ENCODE data around the gene AKR1C1. TPM values are rescaled to one million over a fixed set of nuclear protein-coding genes. Genes with fewer than 3 reads are reported as not detected.
"Not testable (repeated sequence)": the region's sequence is repeated elsewhere in the genome, so short reads cannot be mapped to it uniquely, and the experiment has no call there.

AKR1C1 gene
- total RNA-seq = 0.97 and 1.3 TPM in 2 replicates

GRCh38 chr10:4962876-4963814 is at the start of gene AKR1C1:
AKR1C1 (plus strand) TSS chr10:4963415; CDS start chr10:4963445, 30 bp downstream.
- H3K27ac Mint-ChIP-seq; intact Hi-C loops (cut with micrococcal nuclease); H3K9me3 Mint-ChIP-seq; H3K27me3 Mint-ChIP-seq (ENCODE audit: low read depth); H3K4me3 Mint-ChIP-seq (ENCODE audit: low read depth); DNase-seq (ENCODE audit: low spot score); H3K36me3 Mint-ChIP-seq (ENCODE audit: low read depth); H3K4me1 Mint-ChIP-seq (ENCODE audit: low read depth): not testable (repeated sequence)

DNA sequence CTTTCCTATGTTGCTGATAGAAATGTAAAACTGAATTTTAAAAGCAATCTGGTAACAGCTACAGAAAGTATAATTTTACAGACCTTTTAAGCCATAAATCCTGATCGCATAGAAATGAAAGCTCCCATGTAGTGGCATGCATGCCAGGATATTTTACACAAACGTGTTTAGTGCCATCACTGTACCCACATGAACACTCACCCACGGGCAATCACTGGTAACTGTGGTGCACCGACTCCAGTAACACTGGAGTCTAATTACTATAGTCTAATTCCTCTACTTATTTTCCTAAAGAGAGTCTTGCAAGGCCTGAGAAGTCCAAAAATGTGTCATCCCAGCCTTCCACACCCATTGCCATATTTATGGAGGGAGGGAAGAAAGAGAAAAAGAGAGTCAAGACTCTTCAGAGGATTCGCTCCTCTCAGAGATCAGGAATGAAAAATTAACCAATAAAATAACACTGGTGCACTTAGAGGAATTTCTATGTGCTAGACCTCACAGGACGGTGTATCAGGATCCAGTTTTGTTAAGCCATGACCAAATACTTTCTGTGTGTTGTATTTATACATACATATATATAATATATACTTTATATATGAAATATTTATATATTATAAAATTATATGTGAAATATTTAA is 48.9 kb upstream of the AKR1C1 start:
- no peak for DNase-seq (ENCODE audit: low spot score)
- no peaks in the 10 kb centered on the region for H3K4me1 Mint-ChIP-seq (ENCODE audit: low read depth)
- no peaks in the 10 kb centered on the region for H3K36me3 Mint-ChIP-seq (ENCODE audit: low read depth)
- H3K27ac Mint-ChIP-seq = no peak overlapping the region
- H3K27me3 Mint-ChIP-seq (ENCODE audit: low read depth) = no peaks in the 10 kb centered on the region
- intact Hi-C loops (cut with micrococcal nuclease) = no loop called here
- no peaks in the 10 kb centered on the region for H3K9me3 Mint-ChIP-seq
- no peak overlapping the region for H3K4me3 Mint-ChIP-seq (ENCODE audit: low read depth)

DNA sequence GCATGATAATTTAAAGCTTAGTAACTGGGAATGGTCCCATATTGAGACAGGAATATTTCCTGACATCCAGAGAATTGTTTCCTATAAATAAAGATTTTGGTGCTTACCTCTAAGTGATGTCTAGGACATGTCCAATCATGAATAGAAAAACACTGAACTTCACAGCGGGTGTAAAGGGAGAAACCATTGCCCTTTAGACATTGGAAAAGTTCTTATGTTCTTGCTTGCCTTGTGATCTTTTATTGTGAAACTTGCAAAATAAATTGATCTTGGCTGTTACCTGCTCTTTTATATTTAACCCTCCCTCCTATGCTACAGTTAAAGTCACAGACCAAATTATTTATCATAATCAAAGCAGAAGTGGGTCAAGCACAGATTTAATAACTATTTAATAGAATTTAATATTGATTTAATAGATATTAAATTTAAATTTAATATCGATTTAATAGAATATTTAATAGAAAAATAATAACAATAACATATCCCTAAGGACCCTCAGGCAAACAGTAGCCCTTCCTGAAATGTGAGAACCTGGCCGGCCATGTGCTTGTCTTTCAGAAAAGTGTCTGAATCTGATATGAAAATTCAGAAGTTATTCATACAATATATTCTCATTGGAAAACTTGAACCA is 47.0 kb upstream of the AKR1C1 start:
- intact Hi-C loops (cut with micrococcal nuclease) = no loop called here
- no peaks in the 10 kb centered on the region for H3K27me3 Mint-ChIP-seq (ENCODE audit: low read depth)
- H3K4me1 Mint-ChIP-seq (ENCODE audit: low read depth) = no peaks in the 10 kb centered on the region
- no peak for DNase-seq (ENCODE audit: low spot score)
- H3K9me3 Mint-ChIP-seq = no peaks in the 10 kb centered on the region
- H3K36me3 Mint-ChIP-seq (ENCODE audit: low read depth) = no peaks in the 10 kb centered on the region
- H3K27ac Mint-ChIP-seq = no peak overlapping the region
- H3K4me3 Mint-ChIP-seq (ENCODE audit: low read depth) = no peak overlapping the region

GRCh38 chr10:4918236-4918635 is 45.0 kb upstream of the AKR1C1 start:
- Mint-ChIP-seq H3K27me3 (ENCODE audit: low read depth) (no peaks in the 10 kb centered on the region), H3K4me3 (ENCODE audit: low read depth) (no peak overlapping the region), H3K4me1 (ENCODE audit: low read depth) (no peaks in the 10 kb centered on the region), H3K9me3 (no peaks in the 10 kb centered on the region), H3K36me3 (ENCODE audit: low read depth) (no peaks in the 10 kb centered on the region), H3K27ac (no peak overlapping the region)
- intact Hi-C loops (cut with micrococcal nuclease) = no loop called here
- no peak for DNase-seq (ENCODE audit: low spot score)

GRCh38 chr10:4924482-4924881 is 38.7 kb upstream of the AKR1C1 start:
- intact Hi-C loops (cut with micrococcal nuclease) = not testable (repeated sequence)

GRCh38 chr10:4926400-4926799 is 36.8 kb upstream of the AKR1C1 start:
- Mint-ChIP-seq H3K27me3 (ENCODE audit: low read depth) (no peaks in the 10 kb centered on the region), H3K4me3 (ENCODE audit: low read depth) (no peak overlapping the region), H3K27ac (no peak overlapping the region), H3K4me1 (ENCODE audit: low read depth) (no peaks in the 10 kb centered on the region), H3K9me3 (peaks cover 21% of the 10 kb centered on the region), H3K36me3 (ENCODE audit: low read depth) (no peaks in the 10 kb centered on the region)
- intact Hi-C loops (cut with micrococcal nuclease) = no loop called here
- no peak for DNase-seq (ENCODE audit: low spot score)

More at GRCh38 chr10:4924482-4924881, 38.7 kb upstream of the AKR1C1 start:
- not testable (repeated sequence) for H3K4me1 Mint-ChIP-seq (ENCODE audit: low read depth); H3K4me3 Mint-ChIP-seq (ENCODE audit: low read depth); DNase-seq (ENCODE audit: low spot score); H3K27ac Mint-ChIP-seq; H3K36me3 Mint-ChIP-seq (ENCODE audit: low read depth); H3K27me3 Mint-ChIP-seq (ENCODE audit: low read depth)
- peaks cover 17% of the 10 kb centered on the region for H3K9me3 Mint-ChIP-seq

DNA sequence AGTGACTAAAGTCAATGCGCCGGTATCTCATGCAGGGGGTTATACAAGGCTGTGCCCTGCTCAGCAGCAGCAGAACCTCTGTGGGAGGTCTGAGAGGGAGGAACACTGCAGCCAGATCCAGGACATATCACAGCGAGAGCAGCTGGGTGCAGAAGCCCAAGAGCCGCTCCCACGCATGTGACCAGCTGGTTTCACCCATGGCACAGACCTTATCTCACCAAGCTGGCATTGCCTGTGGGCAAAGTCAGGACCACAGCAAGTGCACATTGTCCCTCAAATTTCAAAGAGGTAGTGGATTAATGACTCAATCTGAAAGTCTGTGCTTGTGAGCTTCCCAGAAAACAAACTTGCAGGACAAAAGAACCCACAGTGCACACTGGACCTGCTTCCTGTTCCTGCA is 31.6 kb upstream of the AKR1C1 start:
- H3K36me3 Mint-ChIP-seq (ENCODE audit: low read depth) = no peaks in the 10 kb centered on the region
- H3K4me1 Mint-ChIP-seq (ENCODE audit: low read depth) = no peaks in the 10 kb centered on the region
- no peak overlapping the region for H3K4me3 Mint-ChIP-seq (ENCODE audit: low read depth)
- peaks cover 12% of the 10 kb centered on the region for H3K9me3 Mint-ChIP-seq
- intact Hi-C loops (cut with micrococcal nuclease) = no loop called here
- no peak overlapping the region for H3K27ac Mint-ChIP-seq
- DNase-seq (ENCODE audit: low spot score) = no peak
- H3K27me3 Mint-ChIP-seq (ENCODE audit: low read depth) = no peaks in the 10 kb centered on the region

DNA sequence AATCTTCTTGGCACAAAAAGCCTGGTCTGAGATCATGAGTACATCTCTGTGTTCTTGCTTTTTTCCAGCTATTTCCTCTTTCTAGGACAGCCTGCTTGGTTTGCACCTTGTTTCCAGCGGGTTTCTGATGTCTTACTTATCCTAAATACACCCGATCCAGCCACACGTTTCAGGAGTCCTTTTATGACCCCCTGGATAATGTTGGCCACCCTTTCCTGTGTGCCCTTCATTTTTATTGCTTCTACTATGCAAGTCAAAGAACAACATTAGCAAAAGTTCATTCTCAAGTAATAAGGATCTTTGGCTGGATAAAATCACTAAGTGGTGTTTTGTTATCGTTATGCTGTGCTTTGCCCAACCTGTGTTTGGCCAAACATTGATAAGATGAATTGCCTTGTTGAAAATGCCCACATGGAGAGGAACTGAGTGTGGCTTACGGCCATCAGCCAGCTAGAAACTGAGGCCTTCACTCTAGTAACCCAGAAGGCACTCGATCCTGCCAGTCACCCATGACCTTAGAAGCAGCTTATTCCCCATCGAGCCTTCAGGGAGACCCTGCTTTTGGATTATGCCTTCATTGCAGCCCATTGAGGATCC is 28.7 kb upstream of the AKR1C1 start:
- no peaks in the 10 kb centered on the region for H3K27me3 Mint-ChIP-seq (ENCODE audit: low read depth)
- peaks cover 4% of the 10 kb centered on the region for H3K9me3 Mint-ChIP-seq
- H3K36me3 Mint-ChIP-seq (ENCODE audit: low read depth) = no peaks in the 10 kb centered on the region
- no peak overlapping the region for H3K27ac Mint-ChIP-seq
- intact Hi-C loops (cut with micrococcal nuclease) = no loop called here
- no peaks in the 10 kb centered on the region for H3K4me1 Mint-ChIP-seq (ENCODE audit: low read depth)
- no peak overlapping the region for H3K4me3 Mint-ChIP-seq (ENCODE audit: low read depth)
- no peak for DNase-seq (ENCODE audit: low spot score)

DNA sequence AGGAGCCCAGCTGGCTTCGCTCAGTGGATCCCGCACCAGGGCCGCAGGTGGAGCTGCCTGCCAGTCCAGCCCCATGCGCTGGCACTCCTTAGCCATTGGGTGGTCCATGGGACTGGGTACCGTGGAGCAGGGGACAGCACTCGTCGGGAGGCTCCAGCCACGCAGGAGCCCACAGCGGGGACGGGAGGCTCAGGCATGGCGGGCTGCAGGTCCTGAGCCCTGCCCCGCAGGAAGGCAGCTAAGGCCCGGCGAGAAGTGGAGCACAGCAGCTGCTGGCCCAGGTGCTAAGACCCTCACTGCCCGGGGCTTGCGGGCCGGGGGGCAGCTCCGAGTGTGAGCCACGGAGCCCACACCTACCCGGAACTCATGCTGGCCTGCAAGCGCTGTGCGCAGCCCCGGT is 25.9 kb upstream of the AKR1C1 start:
- no peaks in the 10 kb centered on the region for H3K4me1 Mint-ChIP-seq (ENCODE audit: low read depth)
- peaks cover 2% of the 10 kb centered on the region for H3K27me3 Mint-ChIP-seq (ENCODE audit: low read depth)
- no peak for DNase-seq (ENCODE audit: low spot score)
- no peak overlapping the region for H3K27ac Mint-ChIP-seq
- H3K9me3 Mint-ChIP-seq = no peaks in the 10 kb centered on the region
- intact Hi-C loops (cut with micrococcal nuclease) = no loop called here
- no peak overlapping the region for H3K4me3 Mint-ChIP-seq (ENCODE audit: low read depth)
- no peaks in the 10 kb centered on the region for H3K36me3 Mint-ChIP-seq (ENCODE audit: low read depth)

DNA sequence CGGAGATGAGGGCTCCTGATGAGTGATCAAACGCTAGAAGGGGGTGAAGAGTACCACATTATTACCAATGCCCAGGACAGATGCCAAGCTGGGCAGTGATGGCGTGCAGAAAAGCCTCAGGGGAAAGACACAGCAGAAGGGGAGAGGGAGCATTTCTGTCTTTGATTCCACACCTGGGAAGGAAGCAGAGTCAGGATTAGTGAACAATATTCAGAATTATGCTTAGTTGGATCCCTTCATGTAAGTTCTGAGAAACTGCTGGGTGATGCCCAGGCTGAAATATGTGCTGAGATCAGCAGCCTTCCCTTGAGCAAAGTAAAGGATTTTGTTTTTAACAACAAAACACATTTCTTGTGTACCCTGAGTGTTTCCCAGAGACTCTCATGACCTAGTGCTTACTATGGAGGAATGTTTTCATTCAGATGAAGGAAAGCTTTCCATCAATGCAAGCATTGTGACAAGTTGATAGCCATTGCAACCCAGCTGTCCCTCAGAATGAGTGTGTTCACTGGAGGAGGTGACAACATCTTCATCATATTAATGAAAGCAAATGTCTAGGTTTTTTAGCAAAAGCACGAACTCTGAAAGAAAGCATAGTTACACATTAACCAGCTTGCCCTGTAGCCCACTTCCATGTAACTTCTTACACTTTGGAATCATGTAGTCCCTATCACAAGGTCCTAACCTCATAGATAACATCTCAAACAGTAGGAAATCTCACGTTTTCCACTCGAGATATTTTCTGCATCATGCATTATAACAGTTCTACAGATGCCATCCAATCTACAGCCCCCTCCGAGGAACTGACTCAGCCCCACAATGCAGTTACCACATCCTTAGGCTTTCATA is 23.8 kb upstream of the AKR1C1 start:
- DNase-seq (ENCODE audit: low spot score) = no peak
- Mint-ChIP-seq H3K36me3 (ENCODE audit: low read depth) (no peaks in the 10 kb centered on the region), H3K4me3 (ENCODE audit: low read depth) (no peak overlapping the region), H3K27me3 (ENCODE audit: low read depth) (peaks cover 2% of the 10 kb centered on the region), H3K27ac (no peak overlapping the region), H3K4me1 (ENCODE audit: low read depth) (no peaks in the 10 kb centered on the region), H3K9me3 (no peaks in the 10 kb centered on the region)
- intact Hi-C loops (cut with micrococcal nuclease) = no loop called here

GRCh38 chr10:4940073-4940428 is 23.2 kb upstream of the AKR1C1 start:
- intact Hi-C loops (cut with micrococcal nuclease); H3K27ac Mint-ChIP-seq; H3K27me3 Mint-ChIP-seq (ENCODE audit: low read depth); H3K4me3 Mint-ChIP-seq (ENCODE audit: low read depth); H3K4me1 Mint-ChIP-seq (ENCODE audit: low read depth); H3K9me3 Mint-ChIP-seq; H3K36me3 Mint-ChIP-seq (ENCODE audit: low read depth); DNase-seq (ENCODE audit: low spot score): not testable (repeated sequence)

DNA sequence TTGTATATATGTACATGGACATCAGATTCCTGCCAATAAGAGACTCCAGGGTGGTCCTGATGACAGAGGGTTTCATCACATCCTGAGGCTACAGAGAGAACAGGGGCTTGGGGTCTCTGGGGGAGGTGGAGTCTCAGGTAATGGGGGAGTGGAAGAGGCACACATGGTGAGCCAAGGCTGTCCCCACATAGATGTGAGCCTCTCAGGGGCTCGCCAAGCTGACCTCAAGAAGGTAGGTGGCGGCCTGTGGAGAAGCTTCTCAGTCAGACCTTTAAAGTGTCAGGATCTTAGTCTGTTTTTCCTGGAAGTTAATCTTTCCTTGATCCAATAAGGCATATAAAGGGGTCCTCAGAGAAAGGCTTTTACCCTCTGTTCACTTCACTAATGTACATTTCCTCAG is 22.3 kb upstream of the AKR1C1 start:
- H3K4me3 Mint-ChIP-seq (ENCODE audit: low read depth); intact Hi-C loops (cut with micrococcal nuclease); H3K36me3 Mint-ChIP-seq (ENCODE audit: low read depth); H3K9me3 Mint-ChIP-seq; H3K27ac Mint-ChIP-seq; DNase-seq (ENCODE audit: low spot score); H3K27me3 Mint-ChIP-seq (ENCODE audit: low read depth); H3K4me1 Mint-ChIP-seq (ENCODE audit: low read depth): not testable (repeated sequence)

Measured in activated T-helper 2 cell treated with anti-CD3 and anti-CD28 coated beads, Interferon-gamma antibody, Interleukin-2, Interleukin-4, amounts not matched to agents 10 μg/mL and 5 μg/mL and 100 μg/mL, durations not matched to agents 14 hours and 24 hours and 36 hours (primary cell).